Neuron (in vitro differentiated cells): ENCODE data around the gene PSMC5.

Experiments used
- H2AFZ ChIP-seq: one replicate; pipeline ENCODE4 v1.6.1; 2013; ENCODE audit warnings: low read depth, mild to moderate bottlenecking, inconsistent platforms, low read length, moderate library complexity
- H3K27me3 ChIP-seq: one replicate; pipeline ENCODE4 v1.6.1; 2013; ENCODE audit warnings: low read length; ENCODE audit not compliant: insufficient read depth
- H3K36me3 ChIP-seq: one replicate; pipeline ENCODE4 v1.6.1; 2013; ENCODE audit warnings: low read length; ENCODE audit not compliant: insufficient read depth
- H3K4me1 ChIP-seq: one replicate; pipeline ENCODE4 v1.6.1; 2013; ENCODE audit warnings: low read length; ENCODE audit not compliant: insufficient read depth
- H3K4me3 ChIP-seq: 2 replicates; pipeline ENCODE4 v1.5.1; 2013; ENCODE audit warnings: mild to moderate bottlenecking, low read length, moderate library complexity
- H3K9me3 ChIP-seq: one replicate; pipeline ENCODE4 v1.6.1; 2013; ENCODE audit warnings: low read length

Gene PSMC5

GRCh38 chr17:63805591-63805990 lies 21.6 kb upstream of the PSMC5 start:
- Histone ChIP-seq H2AFZ (no peak overlapping the region), H3K4me1 (no peaks in the 10 kb centered on the region), H3K36me3 (peaks cover 86% of the 10 kb centered on the region), H3K9me3 (no peaks in the 10 kb centered on the region), H3K4me3 (no peak overlapping the region), H3K27me3 (no peaks in the 10 kb centered on the region)

- Histone ChIP-seq H3K4me3 (no peak overlapping the region), H3K4me1 (no peaks in the 10 kb centered on the region), H3K27me3 (no peaks in the 10 kb centered on the region), H3K36me3 (peaks cover 94% of the 10 kb centered on the region), H3K9me3 (no peaks in the 10 kb centered on the region), H2AFZ (no peak overlapping the region)
Observed at GRCh38 chr17:63809970-63810369, 17.3 kb upstream of the PSMC5 start.

- Histone ChIP-seq H3K27me3 (no peaks in the 10 kb centered on the region), H2AFZ (no peak overlapping the region), H3K4me3 (no peak overlapping the region), H3K36me3 (peaks cover 95% of the 10 kb centered on the region), H3K9me3 (no peaks in the 10 kb centered on the region), H3K4me1 (no peaks in the 10 kb centered on the region)
Observed at GRCh38 chr17:63816123-63816522, 11.1 kb upstream of the PSMC5 start.

GRCh38 chr17:63816669-63817068 lies 10.6 kb upstream of the PSMC5 start:
- no peaks in the 10 kb centered on the region for H3K27me3 ChIP-seq

GRCh38 chr17:63817736-63818385 lies 9.4 kb upstream of the PSMC5 start:
- Histone ChIP-seq H3K9me3 (no peaks in the 10 kb centered on the region), H3K27me3 (no peaks in the 10 kb centered on the region), H3K4me1 (no peaks in the 10 kb centered on the region), H3K4me3 (no peak overlapping the region), H2AFZ (no peak overlapping the region), H3K36me3 (peaks cover 97% of the 10 kb centered on the region)

More at GRCh38 chr17:63816669-63817068, 10.6 kb upstream of the PSMC5 start:
- no peak overlapping the region for H2AFZ ChIP-seq
- no peaks in the 10 kb centered on the region for H3K4me1 ChIP-seq
- peaks cover 95% of the 10 kb centered on the region for H3K36me3 ChIP-seq
- H3K9me3 ChIP-seq: no peaks in the 10 kb centered on the region
- no peak overlapping the region for H3K4me3 ChIP-seq

- Histone ChIP-seq H3K27me3 (no peaks in the 10 kb centered on the region), H2AFZ (no peak overlapping the region), H3K9me3 (no peaks in the 10 kb centered on the region), H3K4me1 (no peaks in the 10 kb centered on the region), H3K36me3 (peaks cover 94% of the 10 kb centered on the region), H3K4me3 (no peak overlapping the region)
Observed at GRCh38 chr17:63819131-63819530, 8.1 kb upstream of the PSMC5 start.

GRCh38 chr17:63819585-63820537 lies 7.4 kb upstream of the PSMC5 start:
- peaks cover 94% of the 10 kb centered on the region for H3K36me3 ChIP-seq
- H3K4me3 ChIP-seq: no peak overlapping the region
- no peaks in the 10 kb centered on the region for H3K27me3 ChIP-seq
- no peaks in the 10 kb centered on the region for H3K9me3 ChIP-seq
- H3K4me1 ChIP-seq: no peaks in the 10 kb centered on the region
- no peak overlapping the region for H2AFZ ChIP-seq

- H3K9me3 ChIP-seq: no peaks in the 10 kb centered on the region
- peaks cover 4% of the 10 kb centered on the region for H3K4me1 ChIP-seq
- H2AFZ ChIP-seq: no peak overlapping the region
- H3K36me3 ChIP-seq: peaks cover 92% of the 10 kb centered on the region
- H3K27me3 ChIP-seq: no peaks in the 10 kb centered on the region
- H3K4me3 ChIP-seq: no peak overlapping the region
Observed at GRCh38 chr17:63820963-63821561, 6.2 kb upstream of the PSMC5 start.

- no peaks in the 10 kb centered on the region for H3K9me3 ChIP-seq
- H2AFZ ChIP-seq: no peak overlapping the region
- peaks cover 84% of the 10 kb centered on the region for H3K36me3 ChIP-seq
- H3K27me3 ChIP-seq: no peaks in the 10 kb centered on the region
- no peak overlapping the region for H3K4me3 ChIP-seq
- peaks cover 7% of the 10 kb centered on the region for H3K4me1 ChIP-seq
Observed at GRCh38 chr17:63821804-63822203, 5.4 kb upstream of the PSMC5 start.

GRCh38 chr17:63822537-63822936 lies 4.7 kb upstream of the PSMC5 start:
- H3K36me3 ChIP-seq: peaks cover 77% of the 10 kb centered on the region
- no peak overlapping the region for H3K4me3 ChIP-seq
- no peaks in the 10 kb centered on the region for H3K27me3 ChIP-seq
- H3K4me1 ChIP-seq: peaks cover 7% of the 10 kb centered on the region
- no peaks in the 10 kb centered on the region for H3K9me3 ChIP-seq
- H2AFZ ChIP-seq: no peak overlapping the region

GRCh38 chr17:63823659-63824331 lies 3.4 kb upstream of the PSMC5 start:
- Histone ChIP-seq H3K9me3 (no peaks in the 10 kb centered on the region), H3K4me1 (peaks cover 17% of the 10 kb centered on the region), H3K27me3 (no peaks in the 10 kb centered on the region), H3K36me3 (peaks cover 67% of the 10 kb centered on the region), H3K4me3 (no peak overlapping the region), H2AFZ (no peak overlapping the region)

GRCh38 chr17:63824362-63824761 lies 2.9 kb upstream of the PSMC5 start:
- H2AFZ ChIP-seq: no peak overlapping the region
- H3K9me3 ChIP-seq: no peaks in the 10 kb centered on the region
- H3K36me3 ChIP-seq: peaks cover 67% of the 10 kb centered on the region
- H3K4me3 ChIP-seq: no peak overlapping the region
- no peaks in the 10 kb centered on the region for H3K27me3 ChIP-seq
- H3K4me1 ChIP-seq: peaks cover 22% of the 10 kb centered on the region
